HG03469 (cell line): ENCODE data around the gene PAFAH1B2.
"Not testable (repeated sequence)": the region's sequence is repeated elsewhere in the genome, so short reads cannot be mapped to it uniquely, and the experiment has no call there.

Source experiments
- ATAC-seq: cut with Tn5 transposase; IDR thresholded peaks from one replicate; pipeline ENCODE4 v1.9.1; 2021; ENCODE audit warnings: mild to moderate bottlenecking, moderate library complexity, moderate number of reproducible peaks; ENCODE audit not compliant: unreplicated experiment

PAFAH1B2 gene

DNA sequence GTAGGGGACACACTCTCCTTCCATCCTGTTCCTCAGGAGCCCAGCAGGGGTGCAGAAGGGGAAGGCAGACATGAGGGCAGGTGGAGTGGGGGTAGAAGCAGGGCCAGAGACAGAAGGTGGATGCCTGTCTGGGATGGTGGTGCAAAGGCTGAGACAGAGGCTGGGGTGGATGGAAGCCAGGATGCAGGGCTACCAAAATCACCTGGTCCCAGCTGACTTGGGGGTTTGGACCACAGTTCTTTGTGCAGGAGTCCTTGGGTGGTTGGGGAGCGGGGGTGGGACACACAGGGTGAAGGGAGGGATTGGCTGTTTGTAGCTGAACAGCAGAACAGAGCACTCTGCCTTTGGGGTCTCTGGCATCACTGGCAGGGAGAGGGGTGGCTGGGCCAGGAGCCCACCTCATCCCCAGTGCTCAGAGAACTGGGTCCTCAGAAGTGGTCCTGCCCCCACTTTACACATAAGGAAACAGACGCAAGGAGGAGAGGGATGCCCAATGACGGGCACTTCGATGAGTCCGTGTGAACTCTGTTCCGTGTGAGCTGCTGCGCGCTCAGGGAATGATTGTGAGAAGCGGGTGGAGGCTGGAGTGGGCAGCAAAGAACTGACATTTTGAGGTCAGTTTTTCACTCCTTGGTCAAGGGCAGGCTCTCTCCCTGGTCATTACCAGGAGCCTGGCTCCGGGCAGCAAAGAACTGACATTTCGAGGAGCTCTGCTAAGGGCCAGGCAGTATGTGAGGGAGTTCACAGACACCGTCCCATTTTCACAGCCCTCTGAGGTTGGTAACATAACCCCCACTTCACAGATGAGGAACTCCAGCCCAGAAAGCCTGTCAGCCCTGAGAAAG is 56.9 kb downstream of the PAFAH1B2 start:
- ATAC-seq = no peak

DNA sequence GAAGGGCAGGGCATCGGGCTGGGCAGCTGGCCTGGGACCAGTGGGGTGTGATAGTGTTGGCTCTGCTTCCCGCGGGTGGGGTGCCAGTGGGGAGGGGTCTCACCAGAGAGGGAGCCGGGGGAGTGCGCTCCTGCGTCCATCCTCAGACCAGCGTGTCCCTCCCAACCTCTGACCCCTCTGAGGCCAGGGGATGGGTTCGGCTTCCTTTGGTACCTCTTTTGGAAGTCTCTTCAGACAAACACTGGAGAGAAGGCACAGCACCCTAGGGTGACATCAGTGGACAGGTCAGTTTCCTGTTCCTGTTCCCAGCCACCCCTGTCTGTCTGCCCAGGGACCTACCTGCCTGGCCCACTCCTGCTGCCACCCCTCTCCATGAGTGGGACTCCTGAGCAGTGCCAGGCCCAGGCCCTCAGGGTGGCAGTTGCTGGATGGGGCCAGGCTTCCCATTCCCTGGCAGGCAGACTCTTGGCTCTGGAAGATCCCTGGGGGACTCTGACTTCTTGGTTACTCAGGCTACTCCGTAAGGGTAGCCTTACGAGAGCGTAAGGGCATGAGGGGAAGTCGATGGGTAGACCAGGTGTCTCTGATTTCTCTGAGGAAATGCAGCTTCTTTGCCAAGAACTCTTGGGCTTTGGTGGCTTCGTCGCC is 57.7 kb downstream of the PAFAH1B2 start:
- ATAC-seq = no peak

DNA sequence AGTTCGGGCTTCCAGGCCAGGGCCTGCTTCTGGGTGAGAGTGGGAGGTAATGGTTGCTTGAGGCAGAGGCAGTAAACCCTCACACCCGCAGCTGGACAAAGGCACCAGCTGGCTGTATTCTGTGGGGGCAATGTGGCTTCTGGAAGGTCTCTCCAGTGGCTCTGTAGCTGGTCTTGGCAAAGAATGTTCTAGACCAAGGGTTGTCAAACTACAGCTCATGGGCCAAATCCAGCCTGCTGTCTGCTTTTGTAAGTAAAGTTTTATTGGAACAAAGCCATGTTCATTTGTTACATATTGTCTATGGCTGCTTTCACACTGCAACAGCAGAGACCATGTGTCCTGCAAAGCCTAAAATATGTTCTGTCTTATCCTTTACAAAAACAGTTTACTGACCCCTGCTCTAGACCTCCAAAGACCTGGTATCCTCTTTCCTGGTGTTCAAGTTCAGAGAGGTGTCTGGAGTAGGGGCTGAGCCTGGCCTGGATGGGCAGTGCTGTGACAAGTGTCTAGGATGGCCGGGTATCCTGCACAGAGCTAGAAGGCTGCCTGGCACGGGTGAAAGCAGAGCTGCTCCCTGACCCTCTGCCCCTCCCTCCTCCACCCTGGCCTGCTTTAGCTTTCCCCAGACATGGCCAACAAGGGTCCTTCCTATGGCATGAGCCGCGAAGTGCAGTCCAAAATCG is 58.4 kb downstream of the PAFAH1B2 start:
- no peak for ATAC-seq

DNA sequence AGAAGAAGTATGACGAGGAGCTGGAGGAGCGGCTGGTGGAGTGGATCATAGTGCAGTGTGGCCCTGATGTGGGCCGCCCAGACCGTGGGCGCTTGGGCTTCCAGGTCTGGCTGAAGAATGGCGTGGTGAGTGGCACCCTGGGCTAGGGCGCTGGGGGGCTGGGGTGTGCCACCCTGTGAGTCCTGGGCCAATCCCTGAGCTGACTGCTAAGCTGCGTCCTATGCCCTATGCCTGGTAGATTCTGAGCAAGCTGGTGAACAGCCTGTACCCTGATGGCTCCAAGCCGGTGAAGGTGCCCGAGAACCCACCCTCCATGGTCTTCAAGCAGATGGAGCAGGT is 59.0 kb downstream of the PAFAH1B2 start:
- ATAC-seq = no peak

DNA sequence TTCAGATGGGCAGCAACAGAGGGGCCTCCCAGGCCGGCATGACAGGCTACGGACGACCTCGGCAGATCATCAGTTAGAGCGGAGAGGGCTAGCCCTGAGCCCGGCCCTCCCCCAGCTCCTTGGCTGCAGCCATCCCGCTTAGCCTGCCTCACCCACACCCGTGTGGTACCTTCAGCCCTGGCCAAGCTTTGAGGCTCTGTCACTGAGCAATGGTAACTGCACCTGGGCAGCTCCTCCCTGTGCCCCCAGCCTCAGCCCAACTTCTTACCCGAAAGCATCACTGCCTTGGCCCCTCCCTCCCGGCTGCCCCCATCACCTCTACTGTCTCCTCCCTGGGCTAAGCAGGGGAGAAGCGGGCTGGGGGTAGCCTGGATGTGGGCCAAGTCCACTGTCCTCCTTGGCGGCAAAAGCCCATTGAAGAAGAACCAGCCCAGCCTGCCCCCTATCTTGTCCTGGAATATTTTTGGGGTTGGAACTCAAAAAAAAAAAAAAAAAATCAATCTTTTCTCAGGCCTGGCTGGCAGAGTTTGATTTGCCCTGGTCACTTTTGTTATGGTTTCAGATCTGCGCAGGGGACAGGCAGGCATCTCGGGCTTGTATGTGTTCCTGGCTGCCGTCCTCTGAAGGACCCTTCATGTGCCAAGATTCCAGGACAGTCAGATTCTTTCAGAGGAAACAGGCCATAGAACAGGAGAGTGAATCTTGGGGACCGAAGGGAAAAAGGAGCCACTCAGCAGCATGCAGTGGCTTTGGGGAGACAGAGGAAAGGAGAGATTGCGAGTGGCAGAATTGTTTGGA is 60.4 kb downstream of the PAFAH1B2 start:
- ATAC-seq = no peak

DNA sequence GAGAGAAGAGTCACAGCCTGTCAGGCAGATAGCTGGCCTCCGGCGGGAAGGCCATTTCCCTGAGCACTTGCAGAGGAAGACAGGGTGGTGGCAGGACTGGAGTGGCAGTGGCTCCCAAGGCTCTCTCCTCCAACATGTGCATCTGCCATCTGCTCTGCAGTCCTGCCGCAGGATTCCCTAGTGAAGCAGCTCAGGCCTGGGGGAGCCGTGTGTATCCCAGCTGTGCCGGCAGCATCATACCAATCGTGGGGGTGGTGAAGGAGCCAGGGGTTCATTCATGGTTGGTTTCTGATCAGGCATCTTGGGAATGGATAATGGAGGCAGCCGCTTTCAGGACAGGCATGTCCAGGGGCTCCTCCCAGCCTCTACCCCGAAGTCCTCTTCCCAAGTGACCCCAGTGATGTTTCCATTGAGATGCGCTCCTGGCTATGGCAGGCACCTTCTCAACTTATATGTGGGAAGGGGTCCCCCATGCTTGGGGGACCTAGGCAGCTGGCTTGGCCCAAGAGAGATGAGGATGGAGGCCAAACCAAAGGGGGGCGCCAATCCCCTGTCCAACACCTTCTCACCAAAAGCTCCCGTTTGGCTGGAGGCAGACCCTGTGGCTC is 61.2 kb downstream of the PAFAH1B2 start:
- ATAC-seq = no peak

DNA sequence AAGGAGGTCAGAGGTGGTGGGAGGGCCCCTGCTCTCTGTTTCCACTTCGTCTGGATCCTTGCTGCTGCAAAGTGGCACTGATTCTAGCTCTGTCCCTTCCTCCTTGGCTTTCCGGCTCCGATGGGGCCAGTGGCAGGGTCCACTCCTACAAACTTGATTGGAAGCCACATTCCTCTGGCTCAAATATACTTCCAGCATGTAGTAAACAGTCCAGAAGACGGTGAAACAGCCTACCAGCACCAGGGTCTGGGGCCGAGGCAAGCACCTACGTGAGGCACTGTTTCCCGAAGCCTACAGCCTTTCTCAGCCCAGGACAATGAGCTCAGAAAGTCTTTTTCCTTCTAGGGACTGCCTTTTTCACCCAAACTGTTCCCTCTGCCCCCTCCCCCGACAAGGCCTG is 62.0 kb downstream of the PAFAH1B2 start:
- ATAC-seq = not testable (repeated sequence)

DNA sequence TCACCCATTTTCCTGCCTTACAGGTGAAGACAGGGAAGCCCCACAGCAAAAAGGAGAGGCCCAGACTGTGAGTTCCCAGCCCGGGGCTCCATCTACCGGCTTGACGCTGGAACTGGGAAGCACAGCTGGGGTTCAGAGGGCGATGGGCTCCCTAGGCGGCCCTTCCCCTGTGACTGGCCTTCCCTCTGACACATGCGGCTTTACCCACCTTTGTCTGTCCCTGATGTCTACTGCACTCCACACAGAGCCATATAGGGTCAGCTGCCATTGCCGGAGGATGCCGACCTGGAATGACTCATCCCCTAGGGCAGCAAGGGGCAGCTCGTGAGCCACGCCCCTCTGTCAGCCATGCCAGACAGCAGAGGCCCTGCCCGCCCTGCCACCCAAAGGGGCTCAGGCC is 62.8 kb downstream of the PAFAH1B2 start:
- not testable (repeated sequence) for ATAC-seq

DNA sequence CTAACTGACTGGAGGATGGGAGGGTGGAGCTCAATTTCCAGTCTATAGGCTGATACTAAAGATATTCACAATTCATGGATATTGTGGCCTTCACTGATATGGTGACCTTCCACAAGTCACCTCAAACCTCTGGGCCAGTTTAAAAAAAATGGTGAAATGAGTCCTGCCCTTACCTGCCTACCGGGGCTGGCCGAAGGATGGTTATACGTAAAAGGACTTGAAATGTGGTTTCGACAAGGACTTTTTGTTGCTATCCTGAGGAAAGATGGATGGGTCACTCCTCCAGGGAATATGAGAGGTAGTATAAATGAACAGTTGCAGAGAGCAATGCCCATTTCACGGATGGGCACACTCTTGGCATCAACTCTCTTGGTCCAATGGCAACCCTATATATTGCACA is 63.4 kb downstream of the PAFAH1B2 start:
- ATAC-seq = not testable (repeated sequence)

DNA sequence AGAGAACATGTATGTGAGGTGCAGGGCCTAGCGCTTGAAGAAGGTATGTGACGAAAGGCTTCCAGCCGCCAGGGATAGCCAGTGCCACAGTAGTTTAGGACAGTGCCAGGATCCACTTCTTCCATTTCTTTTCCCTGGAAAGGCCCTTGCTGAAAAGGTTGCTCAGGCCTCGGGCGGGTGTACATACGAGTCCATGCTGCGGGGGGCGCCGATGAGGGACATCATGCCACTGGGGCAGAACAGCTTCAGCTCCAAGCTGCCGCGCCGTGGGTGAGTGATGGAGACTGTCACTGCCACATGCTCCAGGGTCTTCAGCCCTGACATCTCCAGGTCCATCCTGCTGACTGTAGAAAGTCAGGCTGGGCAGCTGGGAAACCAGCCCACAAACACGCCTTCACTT is 64.6 kb downstream of the PAFAH1B2 start:
- not testable (repeated sequence) for ATAC-seq

DNA sequence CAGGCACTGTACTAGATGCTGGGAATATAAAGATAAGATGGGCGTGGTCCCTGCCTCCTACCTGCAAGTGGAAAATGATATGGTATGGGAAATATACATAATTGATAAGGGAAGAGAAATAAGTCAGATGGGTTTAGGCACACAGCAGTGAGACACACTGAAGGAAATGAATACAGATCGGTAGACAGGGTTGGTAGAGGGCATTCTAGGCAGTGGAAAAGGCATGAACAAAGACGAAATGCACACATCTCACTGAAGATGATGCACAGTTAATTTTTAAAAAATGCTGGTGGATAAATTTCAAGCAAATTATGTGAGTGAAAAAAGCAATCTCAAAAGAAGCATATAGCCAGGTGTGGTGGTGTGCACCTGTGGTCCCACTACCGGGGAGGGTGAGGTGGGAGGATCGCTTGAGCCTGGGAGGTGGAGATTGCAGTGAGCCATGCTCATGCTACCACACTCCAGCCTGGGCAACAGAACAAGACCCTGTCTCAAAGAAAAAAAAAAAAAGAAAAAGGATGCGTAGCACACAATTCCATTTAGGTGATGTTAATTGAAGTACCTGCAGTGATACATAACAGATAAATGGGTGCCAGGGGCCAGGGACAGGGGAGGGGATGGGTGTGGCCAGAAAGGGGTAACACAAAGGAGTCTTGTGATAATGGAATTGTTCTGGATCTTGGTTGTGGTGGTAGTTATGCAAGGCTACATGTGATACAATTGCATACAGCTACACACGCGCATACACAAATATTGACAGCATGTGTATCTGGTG is 65.5 kb downstream of the PAFAH1B2 start:
- not testable (repeated sequence) for ATAC-seq

DNA sequence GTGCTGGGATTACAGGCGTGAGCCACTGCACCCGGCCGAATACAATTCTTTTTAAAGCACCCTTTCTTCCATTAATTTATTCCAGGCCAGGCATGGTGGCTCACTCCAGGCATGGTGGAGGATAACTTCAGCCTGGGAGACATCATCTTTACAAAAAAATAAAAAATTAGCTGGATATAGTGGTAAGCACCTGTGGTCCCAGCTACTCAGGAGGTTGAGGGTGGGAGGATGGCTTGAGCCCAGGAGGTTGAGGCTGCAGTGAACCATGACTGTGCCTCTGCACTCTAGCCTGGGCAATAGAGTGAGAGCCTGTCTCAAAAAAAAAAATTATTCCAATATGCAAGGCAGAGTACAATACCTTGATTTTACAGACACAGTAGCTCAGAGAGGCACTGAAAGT is 66.5 kb downstream of the PAFAH1B2 start:
- no peak for ATAC-seq

DNA sequence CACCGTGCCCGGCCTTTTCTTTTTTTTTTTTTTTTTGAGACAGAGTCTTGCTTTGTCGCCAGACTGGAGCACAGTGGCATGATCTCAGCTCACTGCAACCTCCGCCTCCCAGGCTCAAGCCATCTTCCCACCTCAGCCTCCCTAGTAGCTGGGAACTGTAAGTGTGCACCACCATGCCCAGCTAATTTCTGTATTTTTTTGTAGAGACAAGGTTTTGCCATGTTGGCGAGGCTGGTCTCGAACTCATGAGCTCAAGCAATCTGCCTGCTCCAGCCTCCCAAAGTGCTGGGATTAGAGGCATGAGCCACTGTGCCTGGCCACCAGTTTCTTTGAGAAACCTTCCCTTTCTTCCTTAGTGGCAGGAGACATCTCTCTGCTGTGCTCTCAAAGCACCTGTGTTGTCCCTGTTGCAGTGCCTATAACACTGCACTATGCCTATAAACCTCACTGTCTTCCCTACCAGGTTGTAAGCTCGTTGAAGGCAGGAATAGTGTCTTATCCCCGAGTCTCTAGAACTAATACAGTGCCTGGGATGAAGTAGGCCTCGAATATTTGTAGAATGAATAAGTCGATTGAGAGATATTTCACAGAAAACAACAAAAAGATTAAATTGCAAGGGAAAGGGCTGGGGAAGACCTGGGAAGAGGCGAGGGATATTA is 68.7 kb downstream of the PAFAH1B2 start:
- ATAC-seq = no peak

DNA sequence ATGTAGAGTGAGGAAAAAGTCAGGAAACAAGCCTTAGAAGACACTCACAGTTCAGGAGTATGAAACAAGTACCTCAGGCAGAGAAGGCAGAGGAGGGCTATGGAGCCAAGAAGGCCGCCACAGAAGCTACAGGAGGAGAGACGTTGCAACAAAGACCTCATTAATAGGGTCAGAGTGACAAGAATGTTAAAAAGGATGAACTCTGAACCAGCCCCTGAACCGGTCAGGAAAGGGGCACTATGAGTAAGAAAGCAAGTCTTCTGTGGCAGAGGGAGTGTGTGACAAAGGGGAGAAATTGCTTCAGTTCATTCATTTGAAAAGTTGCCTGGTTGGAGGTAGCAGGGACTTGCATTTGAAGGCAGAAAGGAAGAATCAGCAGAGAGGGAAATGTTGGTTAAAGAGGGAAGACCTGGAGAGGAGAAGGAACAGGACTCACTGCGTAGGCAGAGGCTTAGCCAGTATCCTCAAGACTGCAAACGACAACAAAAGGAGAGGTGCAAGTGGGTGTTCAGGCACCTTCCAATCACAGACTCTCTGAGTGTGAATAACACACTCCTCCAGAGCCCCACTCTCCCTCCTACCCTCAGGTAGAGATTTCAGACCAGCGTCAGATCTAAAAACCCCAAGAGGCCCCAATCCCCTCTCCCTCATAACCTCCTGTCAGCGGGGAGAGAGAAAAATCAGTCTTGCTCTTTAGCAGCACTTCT is 70.5 kb downstream of the PAFAH1B2 start:
- ATAC-seq = no peak

DNA sequence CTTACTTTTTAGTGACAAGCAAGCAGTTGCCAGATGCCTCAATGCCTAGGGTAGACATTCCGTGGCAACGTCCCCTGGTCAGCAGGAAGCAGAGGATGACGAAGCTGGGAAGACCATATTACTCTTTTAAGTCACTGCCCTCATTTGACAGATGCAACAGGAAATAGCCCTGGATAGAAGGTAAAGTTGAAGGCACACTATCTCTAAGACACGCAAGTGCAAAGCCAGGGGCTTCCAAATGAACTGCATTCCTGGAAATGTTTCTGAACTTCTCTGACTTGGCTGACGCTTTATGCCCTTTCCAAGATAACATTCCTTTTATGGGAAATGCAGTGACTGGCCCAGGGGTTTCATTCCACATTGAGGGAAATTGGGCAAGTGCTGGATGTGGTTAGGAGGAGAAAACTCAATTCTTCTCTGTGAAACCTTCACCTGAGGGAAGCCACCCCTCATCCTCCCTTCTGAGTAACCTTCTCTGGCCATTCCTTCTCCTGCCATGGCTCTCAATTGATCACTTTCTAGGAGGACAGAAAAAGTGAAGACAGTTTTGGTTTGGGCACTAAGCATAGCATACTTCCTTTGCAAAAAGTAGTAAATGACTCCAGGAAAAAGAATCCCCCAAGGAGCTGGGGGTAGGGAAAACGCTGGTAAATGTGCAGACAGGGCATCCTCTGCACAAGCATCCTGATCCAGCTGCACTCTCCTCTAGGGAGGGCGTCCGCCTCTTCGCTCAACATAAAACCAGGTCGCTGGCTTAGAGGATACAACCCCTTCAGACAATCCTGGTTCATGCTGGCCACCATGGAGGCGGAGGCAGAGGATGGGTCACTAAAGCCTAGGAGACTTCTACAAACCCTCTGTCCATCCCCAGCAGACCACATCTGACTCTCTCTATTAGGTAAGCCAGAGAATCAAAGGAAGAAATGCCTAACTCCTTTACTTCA is 73.3 kb downstream of the PAFAH1B2 start:
- ATAC-seq = no peak

DNA sequence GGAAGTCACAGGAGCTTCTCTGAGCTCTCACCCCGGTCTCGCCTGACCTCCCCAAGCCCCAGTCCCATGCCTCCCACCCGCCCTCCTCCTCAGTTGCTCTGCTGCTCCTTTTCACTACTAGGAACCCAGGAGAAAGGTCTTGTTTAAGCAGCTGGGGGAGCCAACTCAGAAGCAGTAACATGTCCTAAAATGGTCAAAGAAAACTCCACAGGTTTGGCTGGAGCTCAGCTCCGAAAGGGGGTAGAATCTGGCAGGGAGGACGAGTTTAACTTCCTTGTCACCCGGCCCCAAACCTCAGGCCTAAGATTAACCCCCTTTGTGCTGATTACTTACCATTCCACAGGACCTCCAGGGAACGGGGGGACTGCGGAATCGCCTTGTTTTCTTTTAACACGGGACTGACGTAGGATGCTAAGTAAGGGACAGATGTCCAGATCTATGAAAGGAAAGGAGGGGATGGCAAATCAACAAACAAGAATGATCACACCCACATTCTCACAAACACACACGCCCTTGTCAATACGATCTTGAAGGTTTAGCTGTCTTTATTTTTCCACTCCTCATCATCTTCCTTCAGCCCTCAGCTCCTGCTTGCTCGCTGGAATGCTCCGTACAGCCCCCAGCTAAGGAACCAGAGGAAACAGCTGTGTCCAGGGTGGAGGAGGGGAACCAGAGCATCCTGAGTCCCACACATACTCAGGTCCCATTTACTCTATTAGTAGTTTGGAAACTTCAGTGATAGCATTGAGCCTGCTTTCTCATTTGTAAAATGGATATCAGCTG is 74.2 kb downstream of the PAFAH1B2 start:
- no peak for ATAC-seq

DNA sequence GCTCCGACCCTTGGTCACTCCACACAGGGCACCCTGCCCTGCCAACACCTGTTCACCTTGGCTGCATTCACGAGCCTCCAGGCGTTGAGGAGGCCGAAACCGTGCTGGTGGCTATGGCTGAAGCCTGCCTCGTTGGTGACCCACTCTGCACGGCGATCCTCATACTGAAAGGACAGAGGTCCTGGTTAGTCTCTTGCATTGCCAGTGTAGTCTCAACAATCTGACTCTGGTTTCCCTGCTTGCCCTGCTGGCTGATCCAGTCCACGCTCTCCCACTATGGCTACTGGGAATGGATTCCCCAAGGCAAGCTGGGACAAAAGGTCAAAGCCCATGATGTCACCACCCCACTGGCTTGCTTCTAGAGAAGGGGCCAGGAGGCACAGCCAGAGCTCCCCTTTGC is 74.9 kb downstream of the PAFAH1B2 start:
- ATAC-seq = no peak
